HepG2 (cell line): ENCODE data around the gene DSTN. TPM values are rescaled to one million over a fixed set of nuclear protein-coding genes. Genes with fewer than 3 reads are reported as not detected.
A peak's percentile ranks its signal among the peaks of the same experiment; 100 is the strongest.

ENCODE experiments used
- BHLHE40 ChIP-seq: IDR thresholded peaks from 2 replicates; pipeline ENCODE4 v1.6.1; 2011; ENCODE audit warnings: low read length, improper control_type of control experiment
- HNRNPH1 ChIP-seq: fragments of 200-400 bp; formaldehyde crosslinking; optimal IDR thresholded peaks from 2 replicates; pipeline ENCODE3; 2017; ENCODE audit warnings: mild to moderate bottlenecking, low read depth, low read length
- IRF1 ChIP-seq: sonication (generic); formaldehyde crosslinking; IDR thresholded peaks from 2 replicates; pipeline ENCODE4 v1.4.0; 2020; ENCODE audit warnings: low read depth, mild to moderate bottlenecking, missing genetic modification reagents
- MBNL3 ChIP-seq: fragments of 250-450 bp; sonication (Bioruptor Pico); conservative IDR thresholded peaks from 2 replicates; pipeline ENCODE4 v1.8.0; 2022; ENCODE audit warnings: mild to moderate bottlenecking, inconsistent platforms
- MIER3 ChIP-seq: IDR thresholded peaks from 2 replicates; pipeline ENCODE4 v1.6.1; 2016; ENCODE audit warnings: missing compliant biosample characterization, borderline replicate concordance
- MXI1 ChIP-seq: IDR thresholded peaks from 3 replicates; pipeline ENCODE4 v1.6.1; 2012; ENCODE audit warnings: low read depth, low read length, inconsistent platforms, borderline replicate concordance
- NCOA1 ChIP-seq: sonication (generic); formaldehyde crosslinking; IDR thresholded peaks from 2 replicates; pipeline ENCODE4 v1.9.0; 2021; ENCODE audit warnings: missing genetic modification reagents
- PAWR ChIP-seq: sonication (generic); formaldehyde crosslinking; IDR thresholded peaks from 2 replicates; pipeline ENCODE4 v1.4.0; 2020; ENCODE audit warnings: missing genetic modification reagents, mild to moderate bottlenecking, borderline replicate concordance
- PHF8 ChIP-seq: sonication (generic); formaldehyde crosslinking; IDR thresholded peaks from 2 replicates; pipeline ENCODE4 v1.5.0; 2020; ENCODE audit warnings: missing genetic modification reagents
- RFXAP ChIP-seq: sonication (generic); formaldehyde crosslinking; IDR thresholded peaks from 2 replicates; pipeline ENCODE4 v1.4.0; 2020; ENCODE audit warnings: missing genetic modification reagents, borderline replicate concordance
- SETDB1 ChIP-seq: sonication (generic); formaldehyde crosslinking; IDR thresholded peaks from 2 replicates; pipeline ENCODE4 v1.5.1; 2020; ENCODE audit warnings: missing genetic modification reagents, mild to moderate bottlenecking, borderline replicate concordance
- TBL1XR1 ChIP-seq: fragments of 150-350 bp; IDR thresholded peaks from 2 replicates; pipeline ENCODE4 v1.6.1; 2014; ENCODE audit warnings: borderline replicate concordance, low read length; ENCODE audit not compliant: partially characterized antibody
- THAP11 ChIP-seq: IDR thresholded peaks from 2 replicates; pipeline ENCODE4 v1.6.1; 2016; ENCODE audit warnings: missing biosample characterization, missing genetic modification reagents
- THYN1 ChIP-seq: sonication (generic); formaldehyde crosslinking; IDR thresholded peaks from 2 replicates; pipeline ENCODE4 v1.8.1; 2023; ENCODE audit warnings: low read depth, mild to moderate bottlenecking, moderate library complexity, missing genetic modification reagents, borderline replicate concordance
- ZC3H13 ChIP-seq: sonication (generic); formaldehyde crosslinking; IDR thresholded peaks from 2 replicates; pipeline ENCODE4 v1.8.1; 2023; ENCODE audit warnings: mild to moderate bottlenecking, missing genetic modification reagents, moderate library complexity
- ZFP1 ChIP-seq: IDR thresholded peaks from 2 replicates; pipeline ENCODE4 v1.6.1; 2016
- ZNF101 ChIP-seq: sonication (generic); formaldehyde crosslinking; IDR thresholded peaks from 2 replicates; pipeline ENCODE4 v1.4.0; 2020; ENCODE audit warnings: mild to moderate bottlenecking, low read depth, missing genetic modification reagents, borderline replicate concordance
- ZNF326 ChIP-seq: sonication (generic); formaldehyde crosslinking; IDR thresholded peaks from 2 replicates; pipeline ENCODE4 v1.4.0; 2020; ENCODE audit warnings: missing genetic modification reagents, borderline replicate concordance
- ZNF549 ChIP-seq: sonication (generic); formaldehyde crosslinking; IDR thresholded peaks from 2 replicates; pipeline ENCODE4 v1.5.0; 2020; ENCODE audit warnings: missing genetic modification reagents
- ZNF644 ChIP-seq: IDR thresholded peaks from 2 replicates; pipeline ENCODE4 v1.6.1; 2016; ENCODE audit warnings: low read depth
- ZNF724P ChIP-seq: sonication (generic); formaldehyde crosslinking; IDR thresholded peaks from 2 replicates; pipeline ENCODE4 v1.8.0; 2022; ENCODE audit warnings: missing genetic modification reagents, borderline replicate concordance
- polyA plus RNA-seq, 8 experiments: library from polyadenylated mRNA; depleted of rRNA in 3 of 8; stranded (reverse) in 7 of 8; unstranded in 1 of 8; fragments of >200 nt; fragmentation: Illumina TruSeq in 4 of 8; extraction: Trizol in 4 of 8; gene quantifications; 2 replicates each; pipeline versions ENCODE4 v1.2.1 to v1.2.3, GENCODE V29; 2011 to 2016; ENCODE audit warnings: low read depth in 4 of 8, missing spikeins in 1 of 8, mixed read lengths in 1 of 8; ENCODE audit not compliant: insufficient read depth in 1 of 8
- total RNA-seq, 5 experiments: library from RNA; depleted of rRNA; stranded (reverse); fragments of >200 nt; fragmentation: Illumina TruSeq; extraction: Trizol; gene quantifications; 2 replicates each; pipeline ENCODE4 v1.2.3, GENCODE V29; 2016; ENCODE audit warnings: low read depth in 1 of 5
- TF ChIP-seq, protein P1 (sequence below): sonication (generic); formaldehyde crosslinking; IDR thresholded peaks from 2 replicates; pipeline ENCODE4 v1.5.0; 2020; ENCODE audit warnings: missing genetic modification reagents, mild to moderate bottlenecking, borderline replicate concordance
- TF ChIP-seq, protein P2 (sequence below): sonication (generic); formaldehyde crosslinking; IDR thresholded peaks from 2 replicates; pipeline ENCODE4 v1.5.0; 2020; ENCODE audit warnings: mild to moderate bottlenecking, low read depth, missing genetic modification reagents, borderline replicate concordance
- TF ChIP-seq, protein P3 (sequence below): sonication (generic); formaldehyde crosslinking; IDR thresholded peaks from 2 replicates; pipeline ENCODE4 v1.5.0; 2020; ENCODE audit warnings: missing genetic modification reagents
- TF ChIP-seq, protein P4 (sequence below): sonication (generic); formaldehyde crosslinking; IDR thresholded peaks from 2 replicates; pipeline ENCODE4 v1.8.1; 2023; ENCODE audit warnings: mild to moderate bottlenecking, moderate library complexity, missing genetic modification reagents
- TF ChIP-seq, protein P5 (sequence below): sonication (generic); formaldehyde crosslinking; IDR thresholded peaks from 2 replicates; pipeline ENCODE4 v1.4.0; 2020; ENCODE audit warnings: missing genetic modification reagents, borderline replicate concordance

DSTN gene
- total and polyA plus RNA-seq, 2 of the 13 experiments (the other 11 are each of a cell fraction or from before 2014, with no cell fraction given), result 27.6 to 106 TPM

DNA sequence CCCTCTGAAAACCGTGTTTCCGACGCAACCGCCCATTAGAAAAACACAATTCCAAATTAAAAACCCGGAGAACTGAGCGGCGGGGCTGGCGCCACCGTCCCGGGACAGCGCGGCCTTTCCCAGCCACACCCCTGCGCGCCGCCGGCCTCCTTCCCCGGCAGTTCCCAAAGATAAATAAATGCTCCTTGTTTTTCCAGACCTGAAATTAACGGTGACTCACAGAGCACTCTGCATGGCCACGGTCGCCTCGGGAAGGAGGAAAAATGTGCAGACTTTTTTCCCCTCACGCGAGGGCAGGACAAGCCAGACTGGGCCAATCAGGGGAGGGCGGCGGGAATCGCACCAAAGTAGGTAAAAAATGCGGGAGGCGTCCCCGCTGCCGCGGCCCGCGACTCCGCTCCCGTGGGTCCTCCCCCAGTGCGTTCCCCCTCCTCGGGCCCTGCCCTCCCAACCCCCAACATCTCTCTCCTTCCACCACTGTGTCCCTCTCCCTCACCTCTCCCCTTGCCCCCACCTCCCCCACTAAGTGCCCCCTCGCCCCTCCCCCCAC is 828 bp upstream of the DSTN start (continued):
- TF ChIP-seq, protein P1, sequence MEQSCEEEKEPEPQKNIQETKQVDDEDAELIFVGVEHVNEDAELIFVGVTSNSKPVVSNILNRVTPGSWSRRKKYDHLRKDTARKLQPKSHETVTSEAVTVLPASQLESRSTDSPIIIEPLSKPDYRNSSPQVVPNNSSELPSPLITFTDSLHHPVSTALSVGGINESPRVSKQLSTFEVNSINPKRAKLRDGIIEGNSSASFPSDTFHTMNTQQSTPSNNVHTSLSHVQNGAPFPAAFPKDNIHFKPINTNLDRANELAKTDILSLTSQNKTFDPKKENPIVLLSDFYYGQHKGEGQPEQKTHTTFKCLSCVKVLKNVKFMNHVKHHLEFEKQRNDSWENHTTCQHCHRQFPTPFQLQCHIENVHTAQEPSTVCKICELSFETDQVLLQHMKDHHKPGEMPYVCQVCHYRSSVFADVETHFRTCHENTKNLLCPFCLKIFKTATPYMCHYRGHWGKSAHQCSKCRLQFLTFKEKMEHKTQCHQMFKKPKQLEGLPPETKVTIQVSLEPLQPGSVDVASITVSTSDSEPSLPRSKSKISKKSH (CRISPR knock-in tag), result no peak
- TF ChIP-seq RFXAP (CRISPR knock-in tag), result peak; percentile 75; the same call in 1 of the 2 replicates
- TF ChIP-seq ZNF549 (CRISPR knock-in tag), result no peak
- TF ChIP-seq, protein P2, sequence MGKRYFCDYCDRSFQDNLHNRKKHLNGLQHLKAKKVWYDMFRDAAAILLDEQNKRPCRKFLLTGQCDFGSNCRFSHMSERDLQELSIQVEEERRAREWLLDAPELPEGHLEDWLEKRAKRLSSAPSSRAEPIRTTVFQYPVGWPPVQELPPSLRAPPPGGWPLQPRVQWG (CRISPR knock-in tag), result no peak
- no peak for TF ChIP-seq IRF1 (CRISPR knock-in tag)
- peak; percentile 17; the same call in 1 of the 2 replicates for TF ChIP-seq MIER3 (CRISPR knock-in tag)
- TF ChIP-seq PHF8, result peak; percentile 63; the same call in 1 of the 2 replicates
- TF ChIP-seq, protein P3, sequence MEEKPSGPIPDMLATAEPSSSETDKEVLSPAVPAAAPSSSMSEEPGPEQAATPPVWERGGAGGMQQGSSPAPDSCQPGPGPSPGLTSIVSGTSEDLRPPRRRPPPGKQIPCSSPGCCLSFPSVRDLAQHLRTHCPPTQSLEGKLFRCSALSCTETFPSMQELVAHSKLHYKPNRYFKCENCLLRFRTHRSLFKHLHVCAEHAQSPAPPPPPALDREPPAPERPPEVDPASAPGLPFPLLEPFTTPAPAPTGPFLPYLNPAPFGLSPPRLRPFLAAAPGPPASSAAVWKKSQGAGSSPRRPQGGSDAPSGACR (CRISPR knock-in tag), result peak; percentile 77; the same call in 1 of the 2 replicates
- TF ChIP-seq BHLHE40, result peak; percentile 69
- no peak for TF ChIP-seq ZNF326 (CRISPR knock-in tag)
- no peak for TF ChIP-seq THAP11
- TF ChIP-seq, protein P4, sequence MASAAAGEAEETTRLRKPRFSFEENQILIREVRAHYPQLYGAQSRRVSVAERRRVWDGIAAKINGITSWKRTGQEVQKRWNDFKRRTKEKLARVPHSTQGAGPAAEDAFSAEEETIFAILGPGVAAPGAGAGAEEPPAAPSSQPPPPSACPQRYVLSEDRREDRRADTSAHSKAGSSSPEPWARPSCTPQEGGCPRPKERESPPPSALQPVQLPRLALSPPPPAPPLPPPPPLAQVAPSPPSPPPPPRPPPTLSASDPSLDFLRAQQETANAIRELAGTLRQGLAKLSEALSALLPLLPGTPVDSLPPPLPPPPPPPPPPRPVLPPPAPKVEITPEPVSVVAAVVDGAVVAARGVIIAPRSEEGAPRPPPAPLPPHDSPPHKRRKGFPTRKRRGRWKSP (CRISPR knock-in tag), result no peak
- peak; percentile 71; the same call in 1 of the 3 replicates for TF ChIP-seq MXI1
- TF ChIP-seq THYN1 (CRISPR knock-in tag), result no peak
- TF ChIP-seq TBL1XR1, result no peak
- TF ChIP-seq ZC3H13 (CRISPR knock-in tag), result no peak
- TF ChIP-seq PAWR (CRISPR knock-in tag), result no peak
- TF ChIP-seq, protein P5, sequence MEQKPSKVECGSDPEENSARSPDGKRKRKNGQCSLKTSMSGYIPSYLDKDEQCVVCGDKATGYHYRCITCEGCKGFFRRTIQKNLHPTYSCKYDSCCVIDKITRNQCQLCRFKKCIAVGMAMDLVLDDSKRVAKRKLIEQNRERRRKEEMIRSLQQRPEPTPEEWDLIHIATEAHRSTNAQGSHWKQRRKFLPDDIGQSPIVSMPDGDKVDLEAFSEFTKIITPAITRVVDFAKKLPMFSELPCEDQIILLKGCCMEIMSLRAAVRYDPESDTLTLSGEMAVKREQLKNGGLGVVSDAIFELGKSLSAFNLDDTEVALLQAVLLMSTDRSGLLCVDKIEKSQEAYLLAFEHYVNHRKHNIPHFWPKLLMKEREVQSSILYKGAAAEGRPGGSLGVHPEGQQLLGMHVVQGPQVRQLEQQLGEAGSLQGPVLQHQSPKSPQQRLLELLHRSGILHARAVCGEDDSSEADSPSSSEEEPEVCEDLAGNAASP (CRISPR knock-in tag), result no peak
- no peak for TF ChIP-seq SETDB1 (CRISPR knock-in tag)
- no peak for TF ChIP-seq HNRNPH1
- no peak for TF ChIP-seq ZNF644 (CRISPR knock-in tag)
- no peak; the same call in 1 of the 2 replicates for TF ChIP-seq ZNF101
- no peak for TF ChIP-seq ZFP1 (CRISPR knock-in tag)
- no peak for TF ChIP-seq NCOA1
- no peak for TF ChIP-seq MBNL3 (CRISPR knock-in tag)
- no peak for TF ChIP-seq ZNF724P (CRISPR knock-in tag)
